A549 (cell line): Measurements from ENCODE around the gene FGR.

Experiments
- CTCF ChIP-seq: fragments of >200 bp; sonication (Bioruptor Twin); formaldehyde crosslinking; IDR thresholded peaks from 3 replicates; pipeline ENCODE4 v1.5.1; 2016
- MAX ChIP-seq: IDR thresholded peaks from 2 replicates; pipeline ENCODE4 v1.6.1; 2012
- POLR2A ChIP-seq: IDR thresholded peaks from 2 replicates; pipeline ENCODE4 v1.6.1; 2012; ENCODE audit warnings: mild to moderate bottlenecking, low read length
- TF ChIP-seq, protein P1 (sequence below): IDR thresholded peaks from 2 replicates; pipeline ENCODE4 v1.6.1; 2012; ENCODE audit warnings: low read depth, borderline replicate concordance

DNA sequence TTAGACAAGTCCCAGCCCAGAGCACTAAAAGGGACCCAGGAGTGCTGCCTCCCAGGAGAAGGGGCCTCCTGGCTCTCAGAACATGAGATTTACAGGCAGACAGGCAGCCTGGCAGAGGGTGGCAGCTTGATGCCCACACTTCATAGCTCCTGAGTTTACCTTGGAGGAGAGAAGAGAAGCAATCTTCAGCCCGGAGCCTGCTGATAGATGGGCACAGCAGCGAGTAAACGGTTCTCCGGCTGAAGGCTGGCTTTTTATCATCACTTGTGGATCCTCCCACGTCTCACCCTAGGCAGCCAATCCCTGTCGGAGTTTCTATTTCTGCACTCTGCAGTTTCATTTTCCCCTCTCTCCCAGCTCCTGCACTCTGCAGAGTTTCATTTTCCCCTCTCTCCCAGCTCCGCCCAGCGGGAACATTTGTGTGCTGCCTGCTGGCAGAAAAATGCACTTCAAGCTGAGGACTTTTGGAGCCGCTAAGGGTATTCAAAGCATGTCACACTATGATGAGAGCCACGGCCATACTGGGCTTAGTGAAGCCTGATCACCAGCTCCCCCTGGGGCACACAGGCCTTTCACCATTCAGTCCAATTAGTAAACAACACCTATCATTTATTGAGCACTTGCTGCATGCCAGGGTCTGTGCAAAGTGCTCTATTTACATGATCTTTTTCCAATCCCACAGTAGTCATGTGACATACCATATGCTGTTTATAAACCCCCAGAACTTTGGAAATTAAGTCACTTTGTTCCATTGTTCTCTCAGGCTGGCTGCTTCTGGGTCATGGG is 37.2 kb upstream of the FGR start, which contains the start of gene IFI6:
- TF ChIP-seq CTCF (no peak), POLR2A (peak; percentile 20), MAX (peak; percentile 14; the same call in 1 of the 2 replicates)
- TF ChIP-seq, protein P1, sequence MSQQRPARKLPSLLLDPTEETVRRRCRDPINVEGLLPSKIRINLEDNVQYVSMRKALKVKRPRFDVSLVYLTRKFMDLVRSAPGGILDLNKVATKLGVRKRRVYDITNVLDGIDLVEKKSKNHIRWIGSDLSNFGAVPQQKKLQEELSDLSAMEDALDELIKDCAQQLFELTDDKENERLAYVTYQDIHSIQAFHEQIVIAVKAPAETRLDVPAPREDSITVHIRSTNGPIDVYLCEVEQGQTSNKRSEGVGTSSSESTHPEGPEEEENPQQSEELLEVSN, result no peak
